Upper lobe of right lung (tissue), 1 donor: ENCODE measurements around the gene TSPEAR. TPM values are rescaled to one million over a fixed set of nuclear protein-coding genes. Genes with fewer than 3 reads are reported as not detected.
"Not testable (repeated sequence)": the region's sequence is repeated elsewhere in the genome, so short reads cannot be mapped to it uniquely, and the experiment has no call there.

Experiments
- ATAC-seq: fragments of 200-7000 bp; cut with Tn5 transposase; one replicate; pipeline ENCODE4 v1.9.1; 2020; ENCODE audit warnings: mild to moderate bottlenecking, moderate library complexity
- DNase-seq: peaks from one replicate; pipeline ENCODE4 v3.0.0-alpha.2; 2020
- H3K27ac ChIP-seq: fragments of 200-600 bp; one replicate; pipeline ENCODE4 v1.8.0; 2022
- H3K27me3 ChIP-seq: fragments of 200-600 bp; one replicate; pipeline ENCODE4 v1.8.0; 2022; ENCODE audit warnings: mild to moderate bottlenecking
- H3K36me3 ChIP-seq: fragments of 200-600 bp; one replicate; pipeline ENCODE4 v1.8.0; 2022
- H3K4me1 ChIP-seq: fragments of 200-600 bp; one replicate; pipeline ENCODE4 v1.8.0; 2022
- H3K4me3 ChIP-seq: fragments of 200-600 bp; one replicate; pipeline ENCODE4 v1.8.0; 2022; ENCODE audit warnings: mild to moderate bottlenecking
- H3K9me3 ChIP-seq: fragments of 200-600 bp; one replicate; pipeline ENCODE4 v1.8.0; 2022
- CTCF ChIP-seq: fragments of 200-600 bp; IDR thresholded peaks from one replicate; pipeline ENCODE4 v1.8.0; 2022; ENCODE audit warnings: antibody characterized with exemption
- intact Hi-C: fragments of 100-400 bp; cut with DNase I; formaldehyde crosslinking; loops from one replicate; pipeline ENCODE4 v1.11.0; 2022
- total RNA-seq: library from RNA; stranded (reverse); fragmentation: NEBNext Ultra II Directional; extraction: Animal tissue kit (Norgen Biotek cat#: 25700); gene quantifications from one replicate; pipeline ENCODE4 v1.2.1, GENCODE V29; 2021
- donor health status: DM: no; HTN: yes; CAD: no; lungs with severe emphysema.

The TSPEAR gene
- total RNA-seq, 1 donor from 2014 or later: 0.23 TPM

GRCh38 chr21:44506279-44507255, 204.8 kb downstream of the TSPEAR start:
- Histone ChIP-seq H3K9me3 (no peaks in the 10 kb centered on the region), H3K27me3 (peaks cover 18% of the 10 kb centered on the region), H3K36me3 (no peaks in the 10 kb centered on the region), H3K4me3 (no peak overlapping the region), H3K27ac (no peak overlapping the region), H3K4me1 (no peaks in the 10 kb centered on the region)
- no peak for DNase-seq
- intact Hi-C loops: no loop called here
- no peak for ATAC-seq
- no peak for TF ChIP-seq CTCF

DNA sequence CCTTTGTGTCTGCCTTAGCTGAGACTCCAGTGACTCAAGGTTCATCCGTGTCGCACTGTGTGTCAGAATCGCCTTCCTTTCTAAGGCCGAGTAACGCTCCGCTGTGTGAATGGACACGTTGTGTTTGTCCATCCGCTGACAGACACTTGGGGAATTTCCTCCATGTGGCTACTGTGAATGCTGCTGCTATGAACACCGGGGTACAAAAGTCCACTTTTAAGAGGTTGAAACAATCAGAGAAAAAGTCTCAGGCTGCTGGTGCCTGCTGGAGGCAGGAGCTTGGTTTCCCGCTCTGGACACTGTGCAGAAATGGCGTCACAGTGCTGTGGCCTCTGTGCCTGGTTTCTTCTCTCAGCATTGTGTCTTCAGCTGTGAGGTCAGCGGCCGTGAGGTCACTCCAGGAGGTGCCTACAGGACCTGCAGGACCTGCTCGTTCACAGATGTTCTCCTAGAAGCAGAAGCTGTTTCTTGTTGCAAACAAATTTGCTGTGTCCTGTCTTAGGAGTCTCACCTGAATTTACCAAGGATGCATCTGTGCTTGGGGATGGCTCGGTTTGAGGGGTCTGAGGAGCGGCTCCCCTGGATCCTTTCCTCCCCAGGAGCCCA, 205.6 kb downstream of the TSPEAR start:
- H3K36me3 ChIP-seq: no peaks in the 10 kb centered on the region
- TF ChIP-seq CTCF: no peak
- no peaks in the 10 kb centered on the region for H3K9me3 ChIP-seq
- no peaks in the 10 kb centered on the region for H3K4me1 ChIP-seq
- H3K4me3 ChIP-seq: no peak overlapping the region
- ATAC-seq (no peak), DNase-seq (no peak)
- intact Hi-C loops: no loop called here
- peaks cover 16% of the 10 kb centered on the region for H3K27me3 ChIP-seq
- no peak overlapping the region for H3K27ac ChIP-seq

DNA sequence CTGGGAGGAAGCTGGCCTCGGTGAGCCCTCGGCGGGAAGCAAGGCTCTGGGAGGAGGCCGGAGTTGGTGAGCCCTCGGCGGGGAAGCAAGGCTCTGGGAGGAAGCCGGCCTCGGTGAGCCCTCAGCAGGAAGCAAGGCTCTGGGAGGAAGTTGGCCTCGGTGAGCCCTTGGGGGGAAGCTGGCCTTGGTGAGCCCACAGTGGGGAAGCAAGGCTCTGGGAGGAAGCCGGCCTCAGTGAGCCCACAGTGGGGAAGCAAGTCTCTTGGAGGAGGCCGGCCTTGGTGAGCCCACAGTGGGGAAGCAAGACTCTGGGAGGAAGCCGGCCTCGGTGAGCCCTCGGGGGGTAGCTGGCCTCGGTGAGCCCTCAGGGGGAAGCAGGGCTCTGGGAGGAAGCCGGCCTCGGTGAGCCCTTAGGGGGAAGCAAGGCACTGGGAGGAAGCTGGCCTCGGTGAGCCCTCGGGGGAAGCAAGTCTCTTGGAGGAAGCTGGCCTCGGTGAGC, 207.4 kb downstream of the TSPEAR start:
- no peak for DNase-seq
- Histone ChIP-seq H3K36me3 (no peaks in the 10 kb centered on the region), H3K4me1 (no peaks in the 10 kb centered on the region), H3K27ac (no peak overlapping the region), H3K9me3 (no peaks in the 10 kb centered on the region), H3K27me3 (peaks cover 4% of the 10 kb centered on the region), H3K4me3 (no peak overlapping the region)
- no peak for TF ChIP-seq CTCF
- intact Hi-C loops: no loop called here
- no peak for ATAC-seq

DNA sequence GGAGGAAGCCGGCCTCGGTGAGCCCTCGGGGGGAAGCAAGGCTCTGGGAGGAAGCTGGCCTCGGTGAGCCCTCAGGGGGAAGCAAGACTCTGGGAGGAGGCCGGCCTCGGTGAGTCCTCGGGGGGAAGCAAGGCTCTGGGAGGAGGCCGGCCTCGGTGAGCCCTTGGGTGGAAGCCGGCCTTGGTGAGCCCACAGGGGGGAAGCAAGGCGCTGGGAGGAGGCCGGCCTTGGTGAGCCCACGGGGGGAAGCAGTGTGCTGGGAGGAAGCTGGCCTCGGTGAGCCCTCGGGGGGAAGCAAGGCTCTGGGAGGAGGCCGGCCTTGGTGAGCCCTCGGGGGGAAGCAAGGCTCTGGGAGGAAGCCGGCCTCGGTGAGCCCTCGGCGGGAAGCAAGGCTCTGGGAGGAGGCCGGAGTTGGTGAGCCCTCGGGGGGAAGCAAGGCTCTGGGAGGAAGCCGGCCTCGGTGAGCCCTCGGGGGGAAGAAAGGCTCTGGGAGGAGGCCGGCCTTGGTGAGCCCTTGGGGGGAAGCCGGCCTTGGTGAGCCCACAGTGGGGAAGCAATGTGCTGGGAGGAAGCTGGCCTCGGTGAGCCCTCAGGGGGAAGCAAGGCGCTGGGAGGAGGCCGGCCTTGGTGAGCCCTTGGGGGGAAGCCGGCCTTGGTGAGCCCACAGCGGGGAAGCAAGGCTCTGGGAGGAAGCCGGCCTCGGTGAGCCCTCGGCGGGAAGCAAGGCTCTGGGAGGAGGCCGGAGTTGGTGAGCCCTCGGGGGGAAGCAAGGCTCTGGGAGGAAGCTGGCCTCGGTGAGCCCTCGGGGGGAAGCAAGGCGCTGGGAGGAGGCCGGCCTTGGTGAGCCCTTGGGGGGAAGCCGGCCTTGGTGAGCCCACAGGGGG, 208.1 kb downstream of the TSPEAR start:
- H3K4me1 ChIP-seq, H3K36me3 ChIP-seq, ATAC-seq, intact Hi-C loops, H3K27me3 ChIP-seq, H3K9me3 ChIP-seq, DNase-seq, H3K4me3 ChIP-seq, H3K27ac ChIP-seq: not testable (repeated sequence)

DNA sequence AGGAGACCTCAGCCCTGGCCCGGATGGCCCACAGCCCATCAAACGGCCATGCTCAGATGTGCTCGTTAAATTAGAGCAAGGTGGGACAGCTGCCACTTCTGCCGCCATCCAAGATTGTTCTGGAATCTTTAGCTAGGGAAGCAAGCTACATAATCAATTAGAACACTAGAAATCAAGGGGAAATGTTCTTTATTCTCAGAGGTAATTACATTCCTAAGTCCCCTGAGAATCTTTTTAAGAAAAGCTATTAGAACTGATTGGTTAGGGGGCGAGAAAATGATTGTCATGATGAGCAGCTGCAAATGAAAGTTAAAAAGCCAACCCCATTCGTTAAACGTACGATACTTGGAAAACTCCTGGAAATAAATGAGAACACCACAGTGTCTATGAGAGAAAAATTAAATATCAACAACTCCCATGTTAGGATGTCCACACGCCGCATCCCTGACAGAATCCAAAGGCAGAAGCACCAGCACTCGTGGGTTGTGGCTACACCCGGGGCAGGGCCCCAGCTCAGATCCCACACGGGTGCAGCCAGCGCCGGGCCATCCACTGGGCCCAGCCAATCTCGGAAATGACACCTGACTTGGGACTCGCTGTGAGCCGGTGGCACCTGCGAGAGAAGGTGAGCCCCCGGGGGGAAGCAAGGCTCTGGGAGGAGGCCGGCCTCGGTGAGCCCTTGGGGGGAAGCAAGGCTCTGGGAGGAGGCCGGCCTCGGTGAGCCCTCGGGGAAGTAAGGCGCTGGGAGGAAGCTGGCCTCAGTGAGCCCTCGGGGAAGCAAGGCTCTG, 209.0 kb downstream of the TSPEAR start:
- intact Hi-C loops: no loop called here
- H3K27ac ChIP-seq: no peak overlapping the region
- no peak for DNase-seq
- no peak overlapping the region for H3K4me3 ChIP-seq
- H3K9me3 ChIP-seq: no peaks in the 10 kb centered on the region
- peaks cover 4% of the 10 kb centered on the region for H3K27me3 ChIP-seq
- no peak for TF ChIP-seq CTCF
- H3K4me1 ChIP-seq: no peaks in the 10 kb centered on the region
- no peaks in the 10 kb centered on the region for H3K36me3 ChIP-seq
- no peak for ATAC-seq
